ENCODE results near the gene MPHOSPH10.
A peak's percentile ranks its signal among the peaks of the same experiment; 100 is the strongest.
"Not testable (repeated sequence)": the region's sequence is repeated elsewhere in the genome, so short reads cannot be mapped to it uniquely, and the experiment has no call there.

MPHOSPH10 gene, protein sequence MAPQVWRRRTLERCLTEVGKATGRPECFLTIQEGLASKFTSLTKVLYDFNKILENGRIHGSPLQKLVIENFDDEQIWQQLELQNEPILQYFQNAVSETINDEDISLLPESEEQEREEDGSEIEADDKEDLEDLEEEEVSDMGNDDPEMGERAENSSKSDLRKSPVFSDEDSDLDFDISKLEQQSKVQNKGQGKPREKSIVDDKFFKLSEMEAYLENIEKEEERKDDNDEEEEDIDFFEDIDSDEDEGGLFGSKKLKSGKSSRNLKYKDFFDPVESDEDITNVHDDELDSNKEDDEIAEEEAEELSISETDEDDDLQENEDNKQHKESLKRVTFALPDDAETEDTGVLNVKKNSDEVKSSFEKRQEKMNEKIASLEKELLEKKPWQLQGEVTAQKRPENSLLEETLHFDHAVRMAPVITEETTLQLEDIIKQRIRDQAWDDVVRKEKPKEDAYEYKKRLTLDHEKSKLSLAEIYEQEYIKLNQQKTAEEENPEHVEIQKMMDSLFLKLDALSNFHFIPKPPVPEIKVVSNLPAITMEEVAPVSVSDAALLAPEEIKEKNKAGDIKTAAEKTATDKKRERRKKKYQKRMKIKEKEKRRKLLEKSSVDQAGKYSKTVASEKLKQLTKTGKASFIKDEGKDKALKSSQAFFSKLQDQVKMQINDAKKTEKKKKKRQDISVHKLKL

GRCh38 chr2:71130152-71130904 is at the start of gene MPHOSPH10, which contains the start of gene MCEE:
MPHOSPH10 (plus strand) TSS chr2:71130634; CDS start chr2:71130666, 32 bp downstream.
MCEE (minus strand) TSS chr2:71130229; CDS start chr2:71130219, 10 bp downstream.
- DNase-seq (ENCODE audit: low read depth in 2 of 2) = peak; percentile 76 to 77

- DNase-seq (ENCODE audit: low read depth in 2 of 2) = no peak
These were observed 47.8 kb upstream of the MPHOSPH10 start for GRCh38 chr2:71082402-71083252.

DNA sequence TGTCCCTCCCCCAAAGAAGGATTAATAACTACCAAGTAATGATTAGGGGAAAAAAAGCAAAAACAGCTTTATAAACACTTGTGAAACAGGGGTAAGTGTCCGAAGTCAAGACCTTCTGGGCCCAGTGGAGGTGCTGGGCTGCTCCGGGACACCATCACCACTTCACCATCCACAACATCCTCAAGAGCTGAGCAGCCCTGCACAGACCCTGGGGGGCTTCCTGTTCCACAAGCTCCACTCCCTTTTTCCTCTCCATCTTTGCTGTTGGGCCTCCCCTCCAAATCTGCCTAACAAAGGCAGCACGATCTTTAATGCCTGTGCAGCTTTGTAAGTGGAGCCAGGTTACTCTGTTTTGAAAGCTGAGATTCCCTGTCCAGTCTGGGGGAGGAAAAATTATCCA is 47.1 kb upstream of the MPHOSPH10 start:
- DNase-seq (ENCODE audit: low read depth in 2 of 2) = not testable (repeated sequence)

GRCh38 chr2:71083752-71084312 is 46.6 kb upstream of the MPHOSPH10 start:
- not testable (repeated sequence) for DNase-seq (ENCODE audit: low read depth in 2 of 2)

GRCh38 chr2:71085325-71086003 is 45.0 kb upstream of the MPHOSPH10 start:
- not testable (repeated sequence) for DNase-seq (ENCODE audit: low read depth in 2 of 2)

GRCh38 chr2:71089475-71089874 is 41.0 kb upstream of the MPHOSPH10 start:
- DNase-seq (ENCODE audit: low read depth in 2 of 2) = not testable (repeated sequence)

GRCh38 chr2:71091808-71092207 is 38.6 kb upstream of the MPHOSPH10 start:
- DNase-seq (ENCODE audit: low read depth in 2 of 2) = not testable (repeated sequence)

DNA sequence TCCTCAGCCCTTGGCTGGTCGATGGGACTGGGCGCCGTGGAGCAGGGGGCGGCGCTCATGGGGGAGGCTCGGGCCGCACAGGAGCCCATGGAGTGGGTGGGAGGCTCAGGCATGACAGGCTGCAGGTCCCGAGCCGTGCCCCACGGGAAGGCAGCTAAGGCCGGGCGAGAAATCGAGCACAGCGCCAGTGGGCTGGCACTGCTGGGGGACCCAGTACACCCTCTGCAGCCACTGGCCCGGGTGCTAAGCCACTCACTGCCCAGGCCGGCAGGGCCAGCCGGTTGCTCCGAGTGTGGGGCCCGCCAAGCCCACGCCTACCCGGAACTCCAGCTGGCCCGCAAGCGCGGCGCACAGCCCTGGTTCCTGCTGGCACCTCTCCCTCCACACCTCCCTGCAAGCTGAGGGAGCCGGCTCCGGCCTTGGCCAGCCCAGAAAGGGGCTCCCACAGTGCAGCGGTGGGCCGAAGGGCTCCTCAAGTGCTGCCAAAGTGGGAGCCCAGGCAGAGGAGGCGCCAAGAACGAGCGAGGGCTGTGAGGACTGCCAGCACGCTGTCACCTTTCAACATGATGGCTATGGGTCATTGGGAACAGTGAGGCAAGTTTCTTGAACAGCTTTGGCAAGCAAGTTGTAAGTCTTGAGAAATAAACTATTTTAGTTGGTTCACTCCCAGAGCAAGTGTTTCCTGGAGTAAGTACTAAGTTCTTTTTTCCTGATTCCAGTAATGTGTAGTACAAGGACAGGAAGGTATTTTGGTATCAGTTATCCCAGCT is 37.8 kb upstream of the MPHOSPH10 start:
- not testable (repeated sequence) for DNase-seq (ENCODE audit: low read depth in 2 of 2)

DNA sequence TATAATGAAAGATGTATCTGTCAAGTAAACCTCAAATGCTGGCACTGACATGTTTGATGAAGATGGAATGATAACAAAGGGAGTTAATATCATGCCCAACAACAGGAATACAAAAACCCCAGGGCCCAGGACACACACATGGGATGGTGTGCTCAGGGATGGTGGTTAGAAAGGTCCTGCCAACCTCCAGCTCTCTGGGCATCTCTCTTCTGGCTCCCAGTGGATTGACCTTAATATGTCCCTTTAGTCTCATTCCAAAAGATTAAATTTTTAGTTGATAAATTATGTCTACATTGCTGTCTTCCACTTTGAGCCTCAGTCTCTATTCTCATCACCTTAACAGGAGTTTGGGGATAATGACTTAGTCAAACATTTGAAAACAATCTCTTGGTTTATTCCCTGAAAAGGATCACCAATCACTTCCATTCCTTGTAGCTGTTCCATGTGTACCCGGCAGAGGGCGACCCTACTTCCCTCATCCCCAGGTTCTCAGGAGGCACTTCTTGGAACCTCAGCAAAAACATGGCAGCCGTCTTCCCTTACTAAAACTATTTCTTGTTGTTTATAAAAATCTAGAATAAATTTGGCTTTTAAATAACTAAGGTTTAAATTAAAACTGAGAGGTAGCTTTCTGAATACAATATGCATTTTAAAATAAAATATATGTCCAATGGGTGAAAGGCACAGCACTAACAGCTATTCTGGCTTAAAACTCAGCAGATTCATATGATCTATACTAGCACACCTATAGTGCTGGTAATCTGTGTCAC is 30.1 kb upstream of the MPHOSPH10 start:
- DNase-seq (ENCODE audit: low read depth in 2 of 2) = peak in 1 of 2 experiments; percentile 20

DNA sequence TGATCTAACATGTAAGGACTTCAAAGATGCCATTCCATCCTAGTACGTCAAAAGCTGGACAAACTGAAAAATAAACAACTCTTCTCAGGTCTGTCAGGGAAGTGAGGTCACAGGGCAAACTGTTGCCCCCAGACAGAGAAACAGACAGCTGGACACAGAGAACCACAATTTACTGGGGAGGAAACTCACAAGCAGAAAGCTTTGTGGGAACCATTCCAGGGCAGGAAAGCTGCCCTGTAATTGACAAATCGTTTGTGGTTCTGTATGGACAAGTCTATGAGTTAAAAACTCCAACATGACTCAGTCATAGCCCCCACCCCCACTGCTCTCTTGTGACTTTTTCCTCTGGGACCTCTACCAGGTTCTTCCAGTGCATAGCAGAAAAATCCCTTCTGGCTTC is 28.8 kb upstream of the MPHOSPH10 start:
- DNase-seq (ENCODE audit: low read depth in 2 of 2) = peak; percentile 65 to 66

GRCh38 chr2:71102981-71103681 is 27.3 kb upstream of the MPHOSPH10 start:
- DNase-seq (ENCODE audit: low read depth in 2 of 2) = no peak

GRCh38 chr2:71103809-71104208 is 26.6 kb upstream of the MPHOSPH10 start:
- DNase-seq (ENCODE audit: low read depth in 2 of 2) = no peak

DNA sequence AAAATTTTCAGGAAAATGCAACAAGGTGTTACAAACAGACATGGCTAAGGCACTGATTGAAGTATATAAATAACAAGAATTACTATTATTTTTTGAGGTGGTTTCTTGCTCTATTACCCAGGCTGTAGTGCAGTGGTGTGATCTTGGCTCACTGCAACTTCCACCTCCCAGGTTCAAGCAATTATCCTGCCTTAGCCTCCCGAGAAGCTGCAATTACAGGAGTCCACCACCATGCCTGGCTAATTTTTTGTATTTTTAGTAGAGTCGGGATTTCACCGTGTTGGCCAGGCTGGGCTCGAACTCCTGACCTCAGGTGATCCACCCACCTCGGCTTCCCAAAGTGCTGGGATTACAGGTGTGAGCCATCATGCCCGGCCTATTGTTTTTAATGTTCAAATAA is 24.0 kb upstream of the MPHOSPH10 start:
- not testable (repeated sequence) for DNase-seq (ENCODE audit: low read depth in 2 of 2)

DNA sequence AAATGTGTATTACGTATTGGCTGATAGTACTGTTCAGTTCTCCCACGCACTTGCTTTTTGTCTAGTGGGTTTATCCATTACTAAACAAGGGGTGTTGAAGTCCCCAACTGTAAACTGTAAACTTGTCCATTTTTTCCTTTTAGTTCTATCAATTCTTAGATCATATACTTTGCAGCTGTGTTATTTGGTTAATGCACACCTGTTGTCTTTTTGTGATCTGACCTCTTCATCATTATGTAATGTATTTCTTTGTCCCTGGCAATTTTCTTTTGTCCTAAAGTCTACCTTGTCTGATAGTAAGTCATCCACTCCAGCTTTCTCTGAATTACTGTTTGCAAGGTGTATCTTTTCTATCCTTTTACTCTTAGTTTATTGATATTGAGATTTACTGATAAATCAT is 22.3 kb upstream of the MPHOSPH10 start:
- DNase-seq (ENCODE audit: low read depth in 2 of 2) = no peak

GRCh38 chr2:71113843-71114242 is 16.6 kb upstream of the MPHOSPH10 start:
- no peak for DNase-seq (ENCODE audit: low read depth in 2 of 2)

- no peak for DNase-seq (ENCODE audit: low read depth in 2 of 2)
These were observed 13.4 kb upstream of the MPHOSPH10 start for GRCh38 chr2:71117063-71117462.

DNA sequence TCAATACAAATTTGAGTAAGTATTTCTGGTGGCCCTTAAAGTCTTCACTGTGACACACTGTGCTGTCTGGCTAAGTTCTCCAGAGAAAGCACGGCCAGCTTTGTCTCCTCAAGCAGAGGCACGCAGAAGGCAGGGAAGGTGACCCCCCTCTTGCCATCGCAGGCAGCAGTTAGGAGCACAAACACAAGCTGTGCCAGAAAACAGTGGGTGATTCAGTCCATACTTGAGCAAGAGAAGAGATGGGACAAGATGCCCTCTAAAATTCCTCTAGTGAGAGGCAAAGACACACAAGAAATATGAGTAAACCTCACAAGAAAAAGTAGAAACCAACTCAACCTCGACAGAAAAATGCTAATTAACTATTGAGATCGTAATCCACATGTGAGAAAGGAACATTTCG is 10.2 kb upstream of the MPHOSPH10 start:
- no peak for DNase-seq (ENCODE audit: low read depth in 2 of 2)

- DNase-seq (ENCODE audit: low read depth in 2 of 2) = no peak
These were observed 9.0 kb upstream of the MPHOSPH10 start for GRCh38 chr2:71121479-71121878.
